ENCODE results near the gene LRRC71. TPM values are rescaled to one million over a fixed set of nuclear protein-coding genes. Genes with fewer than 3 reads are reported as not detected.

The LRRC71 gene
- total and polyA plus RNA-seq, 2 of the 8 experiments (the other 6 are each of a cell fraction or from before 2014, with no cell fraction given), result 0.05 TPM; not detected in 1

DNA sequence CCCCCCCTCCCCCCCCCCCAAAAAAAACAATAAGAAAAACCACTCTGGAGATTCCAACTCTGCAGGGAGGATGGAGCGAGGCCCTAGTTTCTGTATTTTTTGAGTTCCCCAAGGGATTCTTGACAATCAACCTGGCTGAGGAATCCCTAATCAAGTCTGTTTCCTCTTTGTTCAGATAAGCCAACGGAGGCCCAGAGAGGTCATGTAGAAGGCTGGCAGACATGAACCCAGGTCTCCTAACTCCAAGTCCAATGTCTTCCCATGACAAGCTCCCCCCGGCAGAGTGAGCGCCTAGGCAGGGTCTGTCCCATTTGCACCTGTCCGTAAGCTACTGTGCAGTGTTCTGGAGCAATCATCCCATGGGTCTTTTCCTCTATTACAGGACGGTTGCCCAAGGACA, 39.5 kb downstream of the LRRC71 start:
- CTCF ChIA-PET (ENCODE audit: partially characterized antibody), result interaction anchor here (1.1 to 4.0 kb wide), 8 partner anchors 9 to 122 kb away, joined by 3 to 31 read pairs (median 7); no protein-coding TSS in a partner anchor
- TF ChIP-seq SAP30 (IDR thresholded peaks at IDR 0.05; ENCODE audit: insufficient read depth, insufficient replicate concordance, low read length) (no peak), SUZ12 (IDR thresholded peaks at IDR 0.05; ENCODE audit: low read length) (no peak), GABPA (IDR thresholded peaks at IDR 0.05; ENCODE audit: borderline replicate concordance, insufficient read depth, low read length) (no peak), TEAD4 (IDR thresholded peaks at IDR 0.05; ENCODE audit: low read depth, low read length) (no peak), MAFK (IDR thresholded peaks at IDR 0.05; ENCODE audit: low read depth, low read length) (no peak), JUN (IDR thresholded peaks at IDR 0.05; ENCODE audit: low read depth, low read length) (no peak), KDM4A (IDR thresholded peaks at IDR 0.05; ENCODE audit: low read depth, low read length, severe bottlenecking) (no peak), ATF2 (IDR thresholded peaks at IDR 0.05; ENCODE audit: low read length) (no peak), SP2 (IDR thresholded peaks at IDR 0.05; ENCODE audit: low read length) (no peak), BCL11A (IDR thresholded peaks at IDR 0.05; ENCODE audit: low read depth in 2 of 2, low read length in 2 of 2) (no peak)
- TF ChIP-seq, protein P1, sequence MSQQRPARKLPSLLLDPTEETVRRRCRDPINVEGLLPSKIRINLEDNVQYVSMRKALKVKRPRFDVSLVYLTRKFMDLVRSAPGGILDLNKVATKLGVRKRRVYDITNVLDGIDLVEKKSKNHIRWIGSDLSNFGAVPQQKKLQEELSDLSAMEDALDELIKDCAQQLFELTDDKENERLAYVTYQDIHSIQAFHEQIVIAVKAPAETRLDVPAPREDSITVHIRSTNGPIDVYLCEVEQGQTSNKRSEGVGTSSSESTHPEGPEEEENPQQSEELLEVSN (IDR thresholded peaks at IDR 0.05), result no peak

More for the DNA sequence above, 39.5 kb downstream of the LRRC71 start:
- no peak overlapping the region for H2BK20ac ChIP-seq (ENCODE audit: low read length)
- DNase-seq (ENCODE audit: low read depth in 1 of 2, low spot score in 2 of 2) (no peak), FAIRE-seq (no peak)
- H3K56ac ChIP-seq (replicated peaks; ENCODE audit: insufficient read length, low read depth, low read length), result no peak overlapping the region
- H2AK5ac ChIP-seq (ENCODE audit: low read depth, low read length), result no peak overlapping the region
- H2BK120ac ChIP-seq (replicated peaks; ENCODE audit: low read depth, low read length), result no peak overlapping the region
- WGBS, 2 experiments (ENCODE audit: extremely low coverage in 1 of 2, insufficient coverage in 1 of 2, insufficient read length in 1 of 2, insufficient replicate concordance in 2 of 2, low coverage in 1 of 2, low lambda C conversion rate in 2 of 2, missing lambda C conversion rate in 1 of 2), result 90% methylated on average over 6 of the region's 6 CpGs; no CpG with 5 or more reads in 1 of the 2 experiments
- H3K23me2 ChIP-seq (ENCODE audit: low read depth, low read length), result no peaks in the 10 kb centered on the region
- H3K23ac ChIP-seq (ENCODE audit: insufficient read length), result no peak overlapping the region
- H4K5ac ChIP-seq (ENCODE audit: insufficient read length, low read depth, low read length), result no peak overlapping the region
- no peak overlapping the region for H2BK12ac ChIP-seq (ENCODE audit: low read depth, low read length)
- no peaks in the 10 kb centered on the region for H3K79me2 ChIP-seq (ENCODE audit: control insufficient read depth in 1 of 2, insufficient read depth in 2 of 2, low read length in 2 of 2)
- no peak overlapping the region for H2BK5ac ChIP-seq (ENCODE audit: low read depth, low read length)
- POLR2A ChIA-PET (ENCODE audit: partially characterized antibody), result no interaction called here
- no peak overlapping the region for H3K14ac ChIP-seq (ENCODE audit: insufficient read length)
- H3K27ac ChIP-seq (ENCODE audit: low read depth, low read length), result no peak overlapping the region
- no peak overlapping the region for H2AFZ ChIP-seq (ENCODE audit: low read length)
- H4K20me1 ChIP-seq (replicated peaks in 1 of 2; ENCODE audit: control insufficient read depth in 1 of 2, insufficient read depth in 2 of 2, low read length in 2 of 2), result no peaks in the 10 kb centered on the region
- no peak overlapping the region for H3K18ac ChIP-seq (ENCODE audit: extremely low read depth, low read length)
- no peaks in the 10 kb centered on the region for H3K9me3 ChIP-seq (ENCODE audit: insufficient read depth in 2 of 2, low read depth in 1 of 2, low read length in 1 of 2)
- no peaks in the 10 kb centered on the region for H3K27me3 ChIP-seq (replicated peaks in 1 of 4; ENCODE audit: control insufficient read depth in 3 of 4, extremely low read depth in 1 of 4, insufficient read depth in 3 of 4, low read length in 3 of 4)
- H3K36me3 ChIP-seq (ENCODE audit: control insufficient read depth in 2 of 4, insufficient read depth in 4 of 4, low read length in 3 of 4), result peaks cover 23 to 67% (median 58%) of the 10 kb centered on the region in 4 experiments; a peak in 7 of 8 replicates
- H4K91ac ChIP-seq (replicated peaks; ENCODE audit: insufficient read length, low read length), result no peak overlapping the region
- H3K4me3 ChIP-seq (ENCODE audit: extremely low read depth in 1 of 4, insufficient read depth in 2 of 4, low read depth in 3 of 4, low read length in 4 of 4), result no peak overlapping the region
- no peak overlapping the region for H3K9ac ChIP-seq (replicated peaks in 1 of 4; ENCODE audit: extremely low read depth in 1 of 4, low read depth in 3 of 4, low read length in 3 of 4)
- no peak overlapping the region for H2BK15ac ChIP-seq (ENCODE audit: low read length)
- H3K79me1 ChIP-seq (ENCODE audit: low read depth, low read length), result no peaks in the 10 kb centered on the region
- no peaks in the 10 kb centered on the region for H3K4me1 ChIP-seq (replicated peaks in 1 of 4; ENCODE audit: control insufficient read depth in 3 of 4, insufficient read depth in 4 of 4, low read length in 3 of 4)
- H4K8ac ChIP-seq (ENCODE audit: extremely low read depth, insufficient read depth, low read length), result no peak overlapping the region
- H3K4me2 ChIP-seq (ENCODE audit: insufficient read depth in 1 of 2, low read depth in 2 of 2, low read length in 2 of 2), result no peak overlapping the region
- H3K4ac ChIP-seq (replicated peaks; ENCODE audit: insufficient read length, low read depth, low read length), result no peak overlapping the region
